Gastroesophageal sphincter (tissue), 4 donors: ENCODE measurements around the gene HSP90B1. TPM values are rescaled to one million over a fixed set of nuclear protein-coding genes. Genes with fewer than 3 reads are reported as not detected.

ENCODE experiments used
- ATAC-seq: fragments of 150-250 bp; one replicate; pipeline ENCODE4 v1.9.1; 2016; ENCODE audit warnings: mild to moderate bottlenecking, moderate library complexity
- H3K27ac ChIP-seq, 4 donors: fragments of 200-600 bp; sonication (generic) in 3 of 4; 1 replicate in 3 of 4; 2 replicates in 1 of 4; pipeline ENCODE4 v1.5.1; 2016 to 2019
- H3K27me3 ChIP-seq: fragments of 200-600 bp; sonication (generic); one replicate; pipeline ENCODE4 v1.5.1; 2019
- H3K36me3 ChIP-seq, 2 donors: fragments of 200-600 bp; sonication (generic); one replicate each; pipeline ENCODE4 v1.5.1; 2019; ENCODE audit warnings: control low read depth in 1 of 2
- H3K4me1 ChIP-seq, 3 donors: fragments of 200-600 bp; sonication (generic); 1 replicate in 2 of 3; 2 replicates in 1 of 3; pipeline ENCODE4 v1.5.1; 2016 to 2019; ENCODE audit warnings: control low read depth in 2 of 3
- H3K4me3 ChIP-seq, 2 donors: fragments of 200-600 bp; sonication (generic); one replicate each; pipeline ENCODE4 v1.5.1; 2019; ENCODE audit warnings: mild to moderate bottlenecking in 1 of 2, moderate library complexity in 1 of 2
- H3K9me3 ChIP-seq, 3 donors: fragments of 200-600 bp; sonication (generic); one replicate each; pipeline ENCODE4 v1.5.1; 2017 to 2019; ENCODE audit warnings: control low read depth in 2 of 3
- EP300 ChIP-seq: sonication (generic); formaldehyde crosslinking; IDR thresholded peaks from one replicate; pipeline ENCODE4 v1.6.1; 2017; ENCODE audit warnings: antibody characterized with exemption, mild to moderate bottlenecking
- POLR2A ChIP-seq, 2 donors: fragments of 450-650 bp; IDR thresholded peaks; one replicate each; pipeline ENCODE4 v1.6.1; 2017; ENCODE audit warnings: antibody characterized with exemption in 2 of 2, mild to moderate bottlenecking in 2 of 2, moderate library complexity in 1 of 2
- POLR2AphosphoS5 ChIP-seq: sonication (generic); formaldehyde crosslinking; IDR thresholded peaks from one replicate; pipeline ENCODE4 v1.6.1; 2017; ENCODE audit warnings: antibody characterized with exemption
- WGBS, 2 donors: methylation state at CpG; one replicate each; pipeline ENCODE4 v1.1.5; 2018; ENCODE audit warnings: low coverage in 1 of 2; 5-methylcytosine and 5-hydroxymethylcytosine counted together
- total RNA-seq, 4 donors: library from RNA; depleted of rRNA; stranded (reverse); fragments of >200 nt; gene quantifications; one replicate each; pipeline ENCODE4 v1.1.0, GENCODE V29; 2016
- TF ChIP-seq, protein P1 (sequence below), 4 experiments: fragments of 200-600 bp in 2 of 4; fragments of 450-650 bp in 2 of 4; sonication (generic) in 1 of 4; IDR thresholded peaks; one replicate each; pipeline ENCODE4 v1.5.1; 2017 to 2019; ENCODE audit warnings: antibody characterized with exemption in 4 of 4, mild to moderate bottlenecking in 2 of 4, moderate library complexity in 2 of 4

The HSP90B1 gene
- total RNA-seq, 4 donors from 2014 or later, result 137 to 334 (median 231) TPM

DNA sequence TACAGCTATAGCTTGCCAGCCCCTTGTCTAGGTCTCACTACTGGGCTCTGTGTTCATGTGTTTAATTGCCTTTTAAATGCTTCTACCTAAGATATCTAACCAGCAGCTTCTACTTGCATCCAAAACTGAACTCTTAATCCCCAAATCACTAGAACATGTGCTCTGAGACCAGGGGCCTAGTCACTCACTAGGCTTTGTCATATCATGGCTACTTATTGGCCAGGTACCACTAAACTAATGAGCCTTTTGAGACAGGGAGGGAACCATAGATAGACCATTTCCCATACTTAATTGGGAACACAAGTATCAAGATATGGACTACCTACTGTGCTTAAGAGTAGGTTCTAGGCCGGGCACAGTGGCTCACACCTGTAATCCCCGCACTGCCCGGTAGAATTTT is 6.5 kb downstream of the HSP90B1 start:
- Histone ChIP-seq H3K4me3 (no peak overlapping the region), H3K36me3 (peaks cover 13 to 96% of the 10 kb centered on the region in 2 donors), H3K27me3 (no peaks in the 10 kb centered on the region), H3K9me3 (no peaks in the 10 kb centered on the region), H3K27ac (no peak overlapping the region), H3K4me1 (peaks cover 5 to 53% (median 9%) of the 10 kb centered on the region in 3 donors)
- 100% methylated on average over 3 of the region's 3 CpGs for WGBS, 2 donors
- TF ChIP-seq POLR2A (IDR thresholded peaks at IDR 0.05), result no peak
- ATAC-seq, result no peak

DNA sequence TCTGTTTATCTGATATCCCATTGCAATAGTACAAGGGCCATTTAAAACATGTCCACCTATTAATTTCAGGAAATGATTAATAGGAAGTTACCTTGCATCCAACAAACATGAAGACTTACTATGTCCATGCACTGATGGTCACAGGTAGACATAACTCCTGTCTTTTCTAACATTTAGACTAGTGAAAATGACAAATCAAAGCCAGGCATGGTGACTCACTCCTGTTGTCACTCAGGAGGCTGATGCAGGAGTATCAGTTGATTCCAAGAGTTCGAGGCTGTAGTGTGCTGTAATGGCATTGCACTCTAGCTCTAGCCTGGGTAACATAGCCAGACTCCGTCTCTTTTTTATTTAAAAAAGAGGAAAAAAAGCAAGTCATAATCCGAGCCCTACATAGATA is 14.8 kb downstream of the HSP90B1 start:
- WGBS, 2 donors, result 14 to 81% methylated on average over 1 to 3 of the region's 3 CpGs
- Histone ChIP-seq H3K4me3 (no peak overlapping the region), H3K27ac (no peak overlapping the region), H3K36me3 (peaks cover 30 to 99% of the 10 kb centered on the region in 2 donors), H3K9me3 (no peaks in the 10 kb centered on the region), H3K4me1 (no peaks in the 10 kb centered on the region), H3K27me3 (no peaks in the 10 kb centered on the region)
- TF ChIP-seq, protein P1, sequence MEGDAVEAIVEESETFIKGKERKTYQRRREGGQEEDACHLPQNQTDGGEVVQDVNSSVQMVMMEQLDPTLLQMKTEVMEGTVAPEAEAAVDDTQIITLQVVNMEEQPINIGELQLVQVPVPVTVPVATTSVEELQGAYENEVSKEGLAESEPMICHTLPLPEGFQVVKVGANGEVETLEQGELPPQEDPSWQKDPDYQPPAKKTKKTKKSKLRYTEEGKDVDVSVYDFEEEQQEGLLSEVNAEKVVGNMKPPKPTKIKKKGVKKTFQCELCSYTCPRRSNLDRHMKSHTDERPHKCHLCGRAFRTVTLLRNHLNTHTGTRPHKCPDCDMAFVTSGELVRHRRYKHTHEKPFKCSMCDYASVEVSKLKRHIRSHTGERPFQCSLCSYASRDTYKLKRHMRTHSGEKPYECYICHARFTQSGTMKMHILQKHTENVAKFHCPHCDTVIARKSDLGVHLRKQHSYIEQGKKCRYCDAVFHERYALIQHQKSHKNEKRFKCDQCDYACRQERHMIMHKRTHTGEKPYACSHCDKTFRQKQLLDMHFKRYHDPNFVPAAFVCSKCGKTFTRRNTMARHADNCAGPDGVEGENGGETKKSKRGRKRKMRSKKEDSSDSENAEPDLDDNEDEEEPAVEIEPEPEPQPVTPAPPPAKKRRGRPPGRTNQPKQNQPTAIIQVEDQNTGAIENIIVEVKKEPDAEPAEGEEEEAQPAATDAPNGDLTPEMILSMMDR (IDR thresholded peaks at IDR 0.05), result no peak
- TF ChIP-seq EP300 (no peak), POLR2AphosphoS5 (no peak), POLR2A (IDR thresholded peaks at IDR 0.05) (no peak)
- no peak for ATAC-seq

DNA sequence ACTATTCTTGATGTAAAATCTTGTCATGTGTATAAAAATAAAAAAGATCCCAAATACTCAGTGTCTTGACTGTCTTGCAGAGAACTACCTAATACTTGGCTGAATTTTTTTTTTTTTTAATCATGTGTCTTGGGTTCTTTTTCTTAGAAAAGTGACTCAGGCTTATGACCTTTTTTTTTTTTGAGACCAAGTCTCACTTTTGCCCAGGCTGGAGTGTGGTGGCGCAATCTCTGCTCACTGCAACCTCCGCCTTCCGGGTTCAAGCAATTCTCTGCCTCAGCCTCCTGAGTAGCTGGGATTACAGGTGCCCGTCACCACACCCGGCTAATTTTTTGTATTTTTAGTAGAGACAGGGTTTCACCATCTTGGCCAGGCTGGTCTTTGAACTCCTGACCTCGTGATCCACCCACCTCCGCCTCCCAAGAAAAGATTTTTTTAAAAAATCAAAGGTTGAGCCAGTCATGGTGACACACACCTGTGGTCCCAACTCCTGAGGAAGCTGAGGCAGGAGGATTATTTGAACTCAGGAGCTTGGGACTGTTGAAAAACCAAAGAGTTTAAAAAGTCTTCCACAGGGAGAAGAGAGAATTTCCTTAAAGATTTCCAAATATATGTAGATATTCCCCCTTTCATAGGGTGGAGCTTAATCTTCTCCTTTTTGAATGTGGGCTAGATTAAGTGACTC is 17.8 kb downstream of the HSP90B1 start:
- no peak for TF ChIP-seq EP300
- TF ChIP-seq, protein P1 (IDR thresholded peaks at IDR 0.05), result no peak
- TF ChIP-seq POLR2A (IDR thresholded peaks at IDR 0.05), result no peak
- TF ChIP-seq POLR2AphosphoS5, result no peak
- H3K27ac ChIP-seq, result no peak overlapping the region
- no peak overlapping the region for H3K4me3 ChIP-seq
- no peaks in the 10 kb centered on the region for H3K4me1 ChIP-seq
- H3K36me3 ChIP-seq, result peaks cover 16 to 99% of the 10 kb centered on the region in 2 donors
- no peaks in the 10 kb centered on the region for H3K27me3 ChIP-seq
- 58 to 87% methylated on average over 2 to 6 of the region's 7 CpGs for WGBS, 2 donors
- H3K9me3 ChIP-seq, result no peaks in the 10 kb centered on the region
- ATAC-seq, result no peak

DNA sequence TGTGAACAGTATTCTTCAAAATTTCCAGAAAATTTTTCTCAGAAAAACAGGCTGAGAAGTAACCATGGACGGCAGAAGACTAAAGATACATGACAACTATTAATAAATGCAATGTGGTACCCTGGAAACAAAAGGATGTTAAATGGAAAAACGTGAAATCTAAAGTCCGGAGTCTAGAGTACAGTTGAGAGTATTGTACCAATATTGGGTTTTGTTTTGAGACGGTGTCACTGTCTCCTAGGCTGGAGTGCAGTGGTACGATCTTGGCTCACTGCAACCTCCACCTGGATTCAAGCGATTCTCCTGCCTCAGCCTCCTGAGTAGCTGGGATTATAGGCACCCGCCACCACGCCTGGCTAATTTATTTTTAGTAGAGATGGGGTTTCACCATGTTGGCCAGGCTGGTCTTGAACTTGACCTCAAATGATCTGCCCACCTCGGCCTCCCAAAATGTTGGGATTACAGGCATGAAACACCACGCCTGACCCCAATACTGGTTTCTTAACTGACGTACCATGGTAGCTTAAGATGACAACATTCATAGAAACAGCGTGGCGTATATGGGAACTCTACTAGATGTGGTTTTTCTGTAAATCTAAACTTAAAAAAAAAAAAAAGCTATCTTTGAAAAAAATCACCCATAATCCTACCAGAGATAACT is 18.7 kb downstream of the HSP90B1 start:
- Histone ChIP-seq H3K9me3 (no peaks in the 10 kb centered on the region), H3K4me1 (peaks cover 0 to 3% (median 0%) of the 10 kb centered on the region in 3 donors), H3K27ac (no peak overlapping the region), H3K36me3 (peaks cover 14 to 99% of the 10 kb centered on the region in 2 donors), H3K27me3 (no peaks in the 10 kb centered on the region), H3K4me3 (no peak overlapping the region)
- no peak for ATAC-seq
- WGBS, 2 donors, result 82 to 84% methylated on average over 3 to 11 of the region's 13 CpGs
- no peak for TF ChIP-seq POLR2AphosphoS5
- no peak for TF ChIP-seq POLR2A (IDR thresholded peaks at IDR 0.05)
- TF ChIP-seq, protein P1 (IDR thresholded peaks at IDR 0.05), result no peak
- no peak for TF ChIP-seq EP300

DNA sequence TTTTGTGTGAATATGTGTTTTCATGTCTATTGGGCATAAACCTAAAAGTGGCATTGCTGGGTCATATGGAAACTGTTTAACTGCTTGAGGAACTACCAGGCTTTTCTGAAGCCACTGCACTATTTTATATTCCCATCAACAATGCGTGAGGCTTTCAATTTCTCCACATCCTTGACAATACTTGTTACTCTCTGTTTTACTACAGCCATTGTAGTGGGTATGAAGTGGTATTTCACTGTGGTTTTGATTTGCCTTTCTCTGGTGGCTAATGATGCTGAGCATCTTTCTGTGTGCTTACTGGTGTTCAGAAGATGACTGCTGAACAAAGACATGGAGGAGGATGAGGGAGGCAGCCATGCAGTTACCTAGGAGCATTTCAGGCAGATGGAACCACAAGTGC is 22.3 kb downstream of the HSP90B1 start:
- no peak for TF ChIP-seq EP300
- TF ChIP-seq POLR2A (IDR thresholded peaks at IDR 0.05), result no peak
- TF ChIP-seq POLR2AphosphoS5, result no peak
- TF ChIP-seq, protein P1 (IDR thresholded peaks at IDR 0.05), result no peak

More for the DNA sequence above, 22.3 kb downstream of the HSP90B1 start:
- H3K27ac ChIP-seq, result no peak overlapping the region
- no peaks in the 10 kb centered on the region for H3K27me3 ChIP-seq
- no peak for ATAC-seq
- WGBS, 2 donors, result 29 to 70% methylated on average over 1 of the region's 1 CpG
- peaks cover 6 to 33% (median 13%) of the 10 kb centered on the region in 3 donors for H3K4me1 ChIP-seq
- no peaks in the 10 kb centered on the region for H3K9me3 ChIP-seq
- H3K4me3 ChIP-seq, result no peak overlapping the region
- H3K36me3 ChIP-seq, result peaks cover 5 to 70% of the 10 kb centered on the region in 2 donors
